HG03457 (cell line): ENCODE measurements around the gene SLC35F3.
"Not testable (repeated sequence)": the region's sequence is repeated elsewhere in the genome, so short reads cannot be mapped to it uniquely, and the experiment has no call there.

Source experiments
- ATAC-seq: cut with Tn5 transposase; IDR thresholded peaks from one replicate; pipeline ENCODE4 v1.9.1; 2021; ENCODE audit warnings: moderate number of reproducible peaks; ENCODE audit not compliant: unreplicated experiment

Gene SLC35F3

DNA sequence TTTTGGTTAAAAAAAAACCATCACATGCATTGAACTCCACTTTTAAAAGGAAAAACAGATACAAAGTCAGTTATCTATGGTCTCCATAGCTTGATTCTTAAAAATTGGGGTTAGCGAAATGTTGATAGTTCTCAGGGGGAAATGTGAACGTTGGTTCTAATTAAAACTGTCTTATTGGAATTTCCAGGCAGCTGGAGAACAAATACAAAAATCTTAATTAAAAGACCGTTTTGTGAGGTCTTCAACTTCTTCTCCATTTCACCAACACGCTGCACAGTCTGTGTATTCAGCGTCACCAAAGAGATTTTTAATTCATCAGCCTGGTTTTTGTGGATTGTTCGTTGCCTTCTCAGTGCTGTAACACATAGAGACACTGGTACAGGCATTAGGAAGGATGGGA is 369.5 kb downstream of the SLC35F3 start:
- ATAC-seq: no peak

DNA sequence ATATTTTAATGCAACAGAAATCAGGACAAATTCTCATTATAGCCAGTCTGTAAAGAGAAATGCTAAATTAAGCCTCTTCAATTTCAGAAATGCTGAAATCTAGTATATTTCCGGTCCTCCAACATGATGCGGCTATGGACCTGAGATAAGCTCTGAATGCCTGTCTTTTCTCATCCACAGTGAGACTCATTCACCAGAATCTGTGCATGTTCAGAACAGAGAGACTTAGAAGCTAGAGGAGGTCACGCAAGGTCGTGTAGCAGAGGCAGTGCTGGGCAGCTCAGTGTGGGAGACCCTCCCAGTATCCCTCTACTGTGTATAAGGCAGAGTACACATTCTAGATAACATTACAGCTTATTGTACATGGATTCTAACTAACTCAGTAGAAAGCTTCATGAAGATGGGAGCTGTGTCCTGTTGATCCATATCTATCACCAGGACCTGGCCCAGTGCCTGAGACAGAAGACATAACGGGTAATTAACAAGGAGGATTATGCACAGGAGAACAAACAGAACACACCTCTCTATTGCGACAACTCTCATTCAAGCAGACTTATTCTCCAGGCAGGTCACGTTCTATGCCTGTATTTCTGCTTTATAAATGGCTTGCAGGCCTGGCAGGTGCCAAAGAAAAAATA is 371.8 kb downstream of the SLC35F3 start:
- no peak for ATAC-seq

DNA sequence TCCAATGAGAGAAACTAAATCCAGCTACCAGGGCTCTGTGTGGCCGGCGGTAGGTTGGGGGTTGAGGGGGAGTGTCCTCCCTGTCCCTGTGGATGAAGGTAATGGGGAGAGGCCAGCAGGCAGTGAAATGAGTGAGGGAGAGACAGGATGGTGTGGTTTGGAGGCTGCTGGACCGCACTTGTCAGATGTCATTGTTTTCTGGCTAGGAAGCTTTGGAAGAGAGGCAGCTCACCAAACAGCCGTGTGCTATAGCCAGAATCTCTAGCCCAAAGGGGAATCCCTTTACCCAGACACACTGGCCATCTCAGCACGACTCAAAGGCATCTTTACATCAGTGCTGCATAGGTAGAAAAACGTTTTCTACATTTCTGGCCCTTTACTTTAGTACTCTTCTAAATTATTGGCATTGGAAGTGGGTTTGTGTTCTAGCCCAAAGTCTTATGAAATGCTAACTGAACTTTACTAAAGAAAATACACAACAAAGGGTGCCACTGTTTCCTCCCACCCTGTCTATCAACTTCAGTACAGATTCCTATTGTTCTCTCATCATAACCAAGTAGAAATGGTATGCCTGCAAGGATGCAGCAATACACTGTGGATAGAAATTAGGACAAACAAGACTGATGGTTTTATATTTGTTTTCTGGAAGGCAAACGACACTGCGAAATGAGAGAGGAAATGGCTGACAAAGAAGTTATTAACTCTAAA is 372.8 kb downstream of the SLC35F3 start:
- no peak for ATAC-seq

DNA sequence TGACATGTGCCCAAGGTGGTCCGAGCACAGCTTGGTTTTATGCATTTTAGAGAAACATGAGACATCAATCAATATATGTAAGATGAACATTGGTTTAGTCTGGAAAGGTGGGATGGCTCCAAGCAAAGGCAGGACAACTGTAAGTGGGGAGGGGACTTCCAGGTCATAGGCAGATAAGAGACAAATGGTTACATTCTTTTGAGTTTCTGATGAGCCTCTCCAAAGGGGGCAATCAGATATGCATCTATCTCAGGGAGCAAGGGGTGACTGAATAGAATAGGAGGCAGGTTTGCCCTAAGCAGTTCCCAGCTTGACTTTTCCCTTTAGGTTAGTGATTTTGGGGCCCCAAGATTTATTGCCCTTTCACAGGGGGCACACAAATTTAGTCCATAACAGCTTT is 374.5 kb downstream of the SLC35F3 start:
- ATAC-seq: no peak

DNA sequence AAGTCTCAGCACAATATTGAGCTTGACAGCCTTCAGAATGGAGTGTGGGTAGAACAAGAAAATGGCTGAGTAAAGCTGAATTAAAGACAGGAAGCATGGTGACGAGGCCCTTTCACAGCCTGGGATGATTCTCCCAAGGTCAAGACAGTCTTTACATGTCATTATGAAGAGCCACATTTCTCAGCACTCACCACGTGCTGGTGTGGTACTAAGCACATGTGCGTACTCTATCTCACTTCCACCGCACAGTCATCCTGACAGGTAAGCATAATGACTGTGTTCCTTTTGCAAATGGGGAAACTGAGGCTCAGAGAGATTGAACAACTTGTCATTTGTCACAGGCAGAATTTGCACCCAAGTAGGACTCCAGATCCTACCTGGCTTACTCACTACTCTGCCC is 376.0 kb downstream of the SLC35F3 start:
- ATAC-seq: no peak

DNA sequence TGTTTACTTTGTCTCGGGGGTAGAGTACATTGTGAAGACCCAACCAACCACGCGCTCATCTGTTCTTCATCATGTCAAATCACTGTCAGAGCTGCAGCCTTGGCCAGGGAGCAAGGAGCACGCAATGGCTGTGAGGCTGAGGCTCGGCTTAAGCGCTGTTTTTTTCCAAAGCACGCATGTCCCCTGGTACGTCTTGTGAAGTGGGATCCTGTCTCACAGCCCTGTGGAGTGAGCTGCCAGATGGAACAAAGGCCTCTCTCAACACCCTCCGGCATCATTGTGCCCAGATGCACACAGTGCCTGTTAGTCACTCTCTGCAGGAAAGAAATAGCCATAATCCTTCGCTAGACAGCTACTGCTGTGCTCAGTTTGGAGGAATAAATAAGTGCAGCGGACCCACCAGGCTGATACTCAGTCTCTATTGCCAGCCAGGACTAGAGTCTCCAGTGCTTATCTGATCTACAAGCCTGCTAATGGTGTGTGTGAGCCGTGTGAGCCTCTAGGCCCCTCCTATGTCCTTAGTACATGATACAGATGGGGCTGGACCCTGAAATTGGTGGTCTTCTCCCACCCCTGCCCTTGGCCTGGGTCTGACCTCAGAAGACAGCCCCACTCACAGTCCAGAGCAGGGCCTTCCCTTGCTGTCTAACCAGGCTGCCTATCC is 377.5 kb downstream of the SLC35F3 start:
- ATAC-seq: no peak

DNA sequence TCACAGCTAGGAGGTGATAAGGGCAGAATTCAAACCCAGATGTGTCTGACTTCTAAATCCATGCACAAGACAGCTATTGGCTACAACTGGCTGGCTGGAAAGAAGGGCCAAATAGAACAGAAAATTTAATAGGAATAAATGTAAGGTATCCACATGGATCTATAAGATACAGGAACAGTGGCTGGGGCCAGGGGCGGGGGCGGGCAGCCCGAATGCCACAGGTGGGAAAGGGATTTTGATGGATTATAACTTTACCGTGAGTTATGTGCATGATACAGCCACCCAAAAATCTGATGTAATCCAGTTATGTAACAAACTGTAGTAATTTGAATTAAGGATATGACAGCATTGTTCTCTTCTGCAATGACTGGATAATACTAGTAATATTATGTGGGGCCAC is 381.7 kb downstream of the SLC35F3 start:
- ATAC-seq: no peak

DNA sequence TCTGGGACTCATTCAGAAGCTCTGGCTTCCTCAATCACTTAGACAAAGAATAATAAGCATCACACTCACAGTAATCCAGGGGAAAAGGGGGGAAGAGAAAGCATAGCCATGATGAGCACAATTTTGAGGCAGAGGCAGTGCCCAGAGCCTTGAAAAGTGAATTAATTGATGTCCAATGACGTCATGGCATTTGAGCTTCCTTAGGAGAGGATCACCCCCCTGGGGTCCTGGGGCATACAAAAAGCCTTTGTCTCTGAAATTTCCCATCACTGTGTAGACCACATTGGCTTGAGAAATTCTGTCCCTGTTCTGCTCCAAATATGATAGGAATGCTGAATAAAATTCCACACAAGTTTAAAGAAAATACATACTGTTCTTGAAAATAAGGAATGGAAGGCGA is 384.5 kb downstream of the SLC35F3 start:
- ATAC-seq: no peak

DNA sequence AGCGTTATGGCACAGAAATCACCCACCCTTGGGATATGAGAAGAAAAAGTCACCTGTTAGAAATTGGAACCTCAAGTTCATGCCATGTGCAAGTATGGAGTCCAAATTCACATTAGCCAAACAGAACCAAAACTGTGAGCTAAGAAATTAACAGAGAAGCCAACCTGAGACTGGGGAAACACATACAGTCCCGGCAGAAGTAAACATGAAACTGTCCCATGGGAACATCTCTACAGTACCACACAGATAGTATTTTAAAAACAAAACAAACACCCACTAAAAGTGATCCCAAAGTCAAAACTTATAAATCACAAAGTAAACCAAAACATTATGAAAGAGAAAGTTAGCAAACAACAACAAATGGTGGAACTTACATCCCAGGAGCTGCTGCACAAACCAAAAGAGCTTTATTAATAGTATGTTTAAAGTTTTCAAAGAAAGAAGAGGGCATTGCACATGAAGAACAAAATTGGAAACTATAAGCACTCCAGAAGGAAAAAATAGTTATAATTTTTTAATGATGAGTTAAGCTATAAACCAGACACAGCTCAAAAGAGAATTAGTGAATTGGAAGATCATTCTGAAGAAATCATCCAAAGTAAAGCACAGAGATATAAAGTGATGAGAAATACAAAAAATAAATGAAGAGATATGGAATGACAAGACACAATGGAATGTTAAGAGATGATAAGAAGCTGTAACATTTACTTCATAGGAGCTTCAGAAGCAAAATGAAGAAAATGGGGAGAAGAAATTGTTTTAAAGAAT is 385.2 kb downstream of the SLC35F3 start:
- no peak for ATAC-seq

DNA sequence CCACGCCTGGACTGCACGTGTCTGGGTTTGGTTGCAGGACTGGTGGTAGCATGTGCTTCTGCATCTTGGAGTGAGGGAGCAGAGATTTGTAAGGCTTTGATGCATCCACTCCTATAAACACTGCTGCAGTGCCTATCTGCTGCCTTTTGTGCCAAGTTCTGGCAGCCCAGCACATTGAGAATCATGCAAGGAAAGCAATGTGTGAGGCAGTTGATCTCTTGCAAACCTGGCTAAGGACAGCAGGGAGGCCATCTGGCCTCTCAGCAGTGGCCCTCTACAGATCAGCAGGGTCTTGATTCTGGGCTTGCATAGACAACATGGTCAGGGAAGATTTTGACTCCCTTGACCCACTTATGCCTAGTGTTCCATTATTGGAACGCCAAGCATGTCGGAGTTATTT is 387.5 kb downstream of the SLC35F3 start:
- ATAC-seq: no peak

DNA sequence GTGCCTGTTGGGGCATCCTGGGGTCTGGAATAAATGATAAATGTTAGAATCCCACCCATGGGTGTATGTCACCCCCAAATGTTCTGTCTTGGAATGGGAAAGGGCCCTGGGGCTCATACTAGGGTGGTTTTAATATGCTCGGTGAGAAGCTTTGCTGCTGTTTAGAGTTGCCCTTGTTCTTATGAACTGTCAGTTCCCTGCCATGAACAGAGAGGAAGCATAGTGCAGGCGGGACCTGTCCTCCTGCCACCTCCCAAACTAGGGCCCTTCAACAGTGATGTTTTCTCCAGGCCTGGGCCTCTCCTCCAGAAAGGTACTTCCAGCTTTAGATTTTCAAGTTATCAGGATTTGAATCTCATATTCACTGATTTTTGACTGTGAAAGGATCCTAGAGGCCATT is 388.1 kb downstream of the SLC35F3 start:
- no peak for ATAC-seq

DNA sequence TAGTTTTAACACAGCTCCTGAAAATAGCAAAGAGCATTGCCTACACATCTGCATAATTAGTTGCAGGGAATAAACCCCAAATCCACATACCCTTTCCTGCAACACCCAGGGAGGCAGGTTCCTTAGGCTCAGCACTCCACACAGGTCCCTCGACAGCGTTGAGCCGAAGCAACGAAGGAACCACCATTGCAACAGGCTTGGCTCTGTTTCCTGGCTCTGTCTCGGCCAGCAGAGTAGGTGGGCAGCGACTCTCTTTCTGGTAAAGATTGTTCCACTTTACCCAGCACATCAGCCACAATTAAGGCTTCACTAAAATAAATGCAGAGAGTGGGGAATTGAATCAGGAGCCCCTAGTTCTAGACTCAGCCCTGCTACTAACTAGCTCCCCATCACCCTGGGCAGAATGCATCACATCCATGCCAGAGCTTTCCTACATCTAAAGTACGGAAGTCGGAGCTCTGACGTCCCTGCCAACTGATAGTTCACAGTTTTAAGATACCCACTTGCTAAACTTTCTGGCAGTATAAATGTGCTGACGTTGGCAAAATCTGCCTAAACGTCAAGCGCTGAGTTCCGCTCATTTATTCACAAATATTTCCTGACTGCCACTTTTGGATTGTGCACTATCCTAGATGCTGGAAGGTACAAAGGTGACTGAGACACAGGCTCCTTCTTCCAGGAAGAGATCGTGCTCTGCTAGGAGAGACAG is 389.8 kb downstream of the SLC35F3 start:
- no peak for ATAC-seq

DNA sequence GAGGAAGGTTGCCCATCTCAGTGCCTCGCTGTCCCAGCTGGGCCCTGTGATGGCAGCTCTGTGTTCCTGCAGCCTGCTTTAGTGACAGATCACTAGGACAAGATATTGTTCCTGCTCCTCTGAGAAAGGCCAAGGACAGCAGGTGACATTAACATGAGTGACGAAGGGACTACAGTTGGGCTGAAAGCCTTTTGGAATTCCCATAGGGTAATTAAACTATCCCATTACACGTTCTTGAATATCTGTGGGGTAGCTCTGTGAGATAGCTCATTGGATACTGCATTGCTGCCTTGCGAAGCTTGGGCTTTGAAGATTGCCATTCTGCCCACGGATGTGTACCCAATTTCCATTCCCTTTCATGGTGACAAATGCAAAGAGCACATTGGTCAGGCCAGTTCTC is 390.6 kb downstream of the SLC35F3 start:
- no peak for ATAC-seq

DNA sequence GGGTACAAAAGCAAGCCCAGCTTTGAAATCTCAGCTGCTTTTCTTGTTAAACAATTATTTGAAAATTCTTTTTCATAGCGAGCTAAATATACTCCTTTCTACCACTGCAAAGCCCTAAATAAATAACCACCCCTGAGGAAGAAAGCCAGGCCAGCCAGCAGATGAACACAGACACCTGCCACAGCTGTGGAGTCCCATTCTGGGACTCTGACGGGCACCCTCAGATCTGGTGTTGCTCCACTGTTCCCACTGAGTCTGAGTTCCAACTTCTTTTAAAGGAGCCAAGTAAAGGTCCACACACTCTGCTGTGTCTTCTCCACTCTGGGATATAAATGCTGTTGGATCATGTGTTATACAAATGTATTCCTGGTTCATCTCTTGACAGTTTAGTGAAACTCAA is 391.1 kb downstream of the SLC35F3 start:
- no peak for ATAC-seq

DNA sequence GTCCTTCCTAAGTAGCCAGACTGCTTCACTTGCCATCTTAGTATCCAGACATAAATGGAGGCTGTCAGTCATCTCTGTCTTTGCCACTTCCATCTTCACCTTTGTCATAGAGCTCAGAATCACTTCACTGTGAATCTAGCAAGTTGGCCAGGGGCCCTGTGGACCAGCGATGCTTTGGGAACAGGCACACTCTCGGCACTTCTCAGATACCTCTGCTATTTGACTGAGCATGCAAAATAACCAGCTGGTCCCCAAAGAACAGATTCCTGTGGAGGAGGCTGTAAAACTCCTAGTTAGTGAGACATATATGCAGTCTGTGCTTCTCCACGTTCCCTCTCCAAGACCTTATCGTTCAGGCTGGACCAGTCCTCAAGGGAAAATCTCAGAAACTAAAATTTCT is 392.0 kb downstream of the SLC35F3 start:
- no peak for ATAC-seq

DNA sequence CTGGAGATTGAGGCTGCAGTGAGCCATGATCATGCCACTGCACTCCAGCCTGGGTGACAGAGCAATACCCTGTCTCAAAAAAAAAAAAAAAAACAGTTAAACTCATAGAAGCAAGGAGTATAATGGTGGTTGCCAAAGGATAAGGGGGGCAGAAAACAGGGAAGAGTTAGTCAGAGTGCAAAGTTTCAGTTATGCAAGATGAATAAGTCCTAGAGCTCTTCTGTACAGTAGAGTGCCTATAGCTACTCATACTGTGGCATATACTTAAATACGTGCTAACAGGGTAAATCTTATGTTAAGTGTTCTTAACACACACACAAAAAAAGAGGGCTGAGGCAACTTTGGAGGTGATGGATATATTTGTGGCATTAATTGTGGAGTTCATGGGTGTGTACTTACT is 393.2 kb downstream of the SLC35F3 start:
- ATAC-seq: no peak

DNA sequence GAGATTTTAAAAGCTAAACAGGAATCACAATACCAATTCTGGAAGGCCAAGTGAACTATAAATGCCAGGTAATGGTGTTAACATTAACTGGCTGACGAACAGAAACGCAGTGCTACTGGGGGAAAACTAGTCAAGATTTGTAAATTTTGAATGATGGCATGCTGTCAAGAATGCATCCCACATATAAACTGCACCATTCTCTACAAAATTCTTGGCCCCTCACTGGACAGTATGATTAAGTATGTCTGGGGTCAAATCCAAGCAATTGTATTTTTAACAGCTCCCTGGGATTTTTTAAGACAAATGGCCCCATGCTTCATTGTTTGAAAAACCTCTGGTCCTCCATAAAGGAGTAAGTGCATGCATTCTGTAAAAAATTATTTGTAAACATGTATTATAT is 395.6 kb downstream of the SLC35F3 start:
- ATAC-seq: no peak

DNA sequence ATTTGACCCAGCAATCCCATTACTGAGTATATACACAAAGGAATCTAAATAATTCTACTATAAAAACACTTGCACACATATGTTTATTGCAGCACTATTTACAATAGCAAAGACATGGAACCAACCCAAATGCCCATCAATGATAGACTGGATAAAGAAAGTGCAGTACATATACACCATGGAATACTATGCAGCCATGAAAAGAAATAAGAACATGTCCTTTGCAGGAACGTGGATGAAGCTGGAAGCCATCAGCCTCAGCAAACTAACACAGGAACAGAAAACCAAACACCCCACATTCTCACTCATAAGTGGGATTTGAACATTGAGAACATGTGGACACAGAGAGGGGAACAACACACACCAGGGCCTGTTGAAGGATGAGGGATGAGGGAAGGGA is 397.2 kb downstream of the SLC35F3 start:
- ATAC-seq: not testable (repeated sequence)

DNA sequence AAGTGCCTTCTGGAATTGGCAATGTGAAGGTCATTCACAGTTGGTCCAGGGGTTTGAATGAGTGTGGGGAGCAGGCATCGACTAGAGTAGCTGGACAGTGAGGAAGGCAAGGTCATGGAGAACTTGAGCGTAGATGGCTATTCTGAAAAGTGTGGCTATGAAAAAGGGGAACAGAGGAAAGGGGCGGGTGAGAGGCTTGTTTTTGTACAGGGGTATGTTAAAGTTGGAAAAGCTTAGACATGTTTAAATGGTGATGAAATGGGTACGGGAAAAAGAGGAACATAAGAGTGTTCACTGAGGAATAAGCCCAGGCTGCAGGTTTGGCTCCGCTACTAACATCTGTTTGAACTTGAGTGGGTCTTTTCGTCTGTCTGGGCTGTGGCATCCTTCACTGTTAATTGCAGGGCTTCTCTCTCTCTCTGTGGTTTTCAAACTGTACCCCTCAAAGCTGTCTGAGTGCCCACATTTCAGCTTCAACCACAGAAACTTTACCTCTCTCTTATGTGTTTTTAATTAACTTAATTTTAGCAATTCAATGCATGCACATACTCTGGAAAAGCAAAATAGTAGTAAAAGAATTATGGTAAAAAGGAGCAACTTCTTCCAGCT is 398.0 kb downstream of the SLC35F3 start:
- no peak for ATAC-seq

DNA sequence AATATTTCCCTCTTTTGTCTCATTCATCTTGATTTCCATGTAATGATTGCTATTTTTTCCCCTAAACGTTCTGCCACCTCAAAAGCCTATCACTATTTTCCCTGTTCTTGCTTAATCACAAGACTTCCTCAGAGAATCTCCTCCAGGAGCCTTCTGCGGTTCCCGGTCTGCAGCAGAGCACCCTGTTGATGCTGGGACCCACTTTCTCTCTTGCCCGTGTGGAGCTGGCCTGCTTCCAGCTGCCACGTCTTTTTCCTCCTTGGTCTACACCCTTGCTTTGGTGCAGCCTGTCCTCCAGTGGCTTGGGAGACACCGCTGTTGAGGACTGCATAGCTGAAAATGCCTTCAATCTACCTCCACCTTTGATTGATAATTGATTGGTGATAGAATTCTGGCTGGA is 398.8 kb downstream of the SLC35F3 start:
- no peak for ATAC-seq

DNA sequence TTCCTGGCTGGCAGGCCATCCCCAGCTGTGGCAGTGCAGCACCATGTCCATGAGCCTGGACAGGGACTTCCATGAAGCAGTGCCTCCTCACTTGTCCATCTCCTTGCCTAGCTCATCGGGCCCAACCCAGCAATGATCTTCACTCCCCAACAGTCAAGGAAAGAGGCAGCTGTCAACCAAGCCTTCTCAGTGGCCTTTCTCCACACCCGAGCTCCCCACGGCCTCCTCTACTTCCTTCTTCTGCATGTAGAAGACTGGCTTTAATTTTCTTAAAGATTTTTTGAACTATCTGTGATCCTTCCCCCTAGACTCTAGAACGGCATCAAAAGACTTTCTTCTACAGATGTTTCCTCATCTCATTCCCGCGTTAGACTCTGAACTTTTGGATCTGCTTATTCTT is 403.2 kb downstream of the SLC35F3 start:
- no peak for ATAC-seq
